NB4 (cell line): ENCODE data around the gene MRPL14.

Experiments used
- CTCF ChIP-seq: IDR thresholded peaks from one replicate; pipeline ENCODE4 v1.5.1; 2012; ENCODE audit warnings: low read depth, low read length
- MAX ChIP-seq: IDR thresholded peaks from 2 replicates; pipeline ENCODE4 v1.6.1; 2011; ENCODE audit warnings: low read depth, low read length
- POLR2A ChIP-seq: IDR thresholded peaks from 2 replicates; pipeline ENCODE4 v1.6.1; 2011; ENCODE audit warnings: mild to moderate bottlenecking; ENCODE audit not compliant: insufficient read length; ENCODE audit errors: extremely low read depth

- TF ChIP-seq CTCF (no peak), POLR2A (no peak), MAX (no peak)
These were observed 11.6 kb upstream of the MRPL14 start for GRCh38 chr6:44138717-44139350.
